Upper lobe of left lung (tissue), 4 donors: ENCODE results near the gene DSE.

Experiments used
- POLR2A ChIP-seq, 4 donors: fragments of 450-650 bp; IDR thresholded peaks; one replicate each; pipeline ENCODE4 v1.5.1; 2016 to 2017; ENCODE audit warnings: antibody characterized with exemption in 4 of 4, mild to moderate bottlenecking in 2 of 4
- TF ChIP-seq, protein P1 (sequence below), 6 experiments: fragments of 450-650 bp in 4 of 6; fragments of 200-600 bp in 2 of 6; sonication (generic) in 2 of 6; IDR thresholded peaks; one replicate each; pipeline ENCODE4 v1.5.1; 2016 to 2019; ENCODE audit warnings: antibody characterized with exemption in 6 of 6

DNA sequence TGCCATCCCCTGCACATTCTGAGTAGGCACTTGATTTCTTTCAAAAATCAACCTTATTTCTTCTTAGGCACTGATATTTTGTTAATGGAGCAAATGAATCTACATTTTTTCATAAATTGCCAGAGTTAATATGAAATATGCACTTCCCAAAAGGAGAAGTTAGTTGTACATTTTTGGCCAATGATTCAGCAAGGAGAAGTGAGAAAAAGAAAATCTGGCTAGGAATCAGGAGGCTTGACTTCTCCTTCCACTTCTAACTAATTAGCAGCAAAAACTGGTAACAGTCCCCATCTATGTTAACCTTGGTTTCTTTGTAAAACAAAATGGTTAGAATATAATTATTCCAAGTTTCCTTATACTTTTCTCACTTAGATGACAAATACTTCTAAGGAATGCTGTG is 7.0 kb upstream of the DSE start:
- TF ChIP-seq POLR2A (IDR thresholded peaks at IDR 0.05) = no peak
- TF ChIP-seq, protein P1, sequence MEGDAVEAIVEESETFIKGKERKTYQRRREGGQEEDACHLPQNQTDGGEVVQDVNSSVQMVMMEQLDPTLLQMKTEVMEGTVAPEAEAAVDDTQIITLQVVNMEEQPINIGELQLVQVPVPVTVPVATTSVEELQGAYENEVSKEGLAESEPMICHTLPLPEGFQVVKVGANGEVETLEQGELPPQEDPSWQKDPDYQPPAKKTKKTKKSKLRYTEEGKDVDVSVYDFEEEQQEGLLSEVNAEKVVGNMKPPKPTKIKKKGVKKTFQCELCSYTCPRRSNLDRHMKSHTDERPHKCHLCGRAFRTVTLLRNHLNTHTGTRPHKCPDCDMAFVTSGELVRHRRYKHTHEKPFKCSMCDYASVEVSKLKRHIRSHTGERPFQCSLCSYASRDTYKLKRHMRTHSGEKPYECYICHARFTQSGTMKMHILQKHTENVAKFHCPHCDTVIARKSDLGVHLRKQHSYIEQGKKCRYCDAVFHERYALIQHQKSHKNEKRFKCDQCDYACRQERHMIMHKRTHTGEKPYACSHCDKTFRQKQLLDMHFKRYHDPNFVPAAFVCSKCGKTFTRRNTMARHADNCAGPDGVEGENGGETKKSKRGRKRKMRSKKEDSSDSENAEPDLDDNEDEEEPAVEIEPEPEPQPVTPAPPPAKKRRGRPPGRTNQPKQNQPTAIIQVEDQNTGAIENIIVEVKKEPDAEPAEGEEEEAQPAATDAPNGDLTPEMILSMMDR (IDR thresholded peaks at IDR 0.05) = no peak
